NCI-H2227 (cell line): ENCODE results near the gene MBNL3.
"Not testable (repeated sequence)": the region's sequence is repeated elsewhere in the genome, so short reads cannot be mapped to it uniquely, and the experiment has no call there.

Experiments used
- DNase-seq: peaks from one replicate; lab custom pipeline; 2025; ENCODE audit not compliant: unreplicated experiment; lab: John Stamatoyannopoulos, UW

Gene MBNL3

DNA sequence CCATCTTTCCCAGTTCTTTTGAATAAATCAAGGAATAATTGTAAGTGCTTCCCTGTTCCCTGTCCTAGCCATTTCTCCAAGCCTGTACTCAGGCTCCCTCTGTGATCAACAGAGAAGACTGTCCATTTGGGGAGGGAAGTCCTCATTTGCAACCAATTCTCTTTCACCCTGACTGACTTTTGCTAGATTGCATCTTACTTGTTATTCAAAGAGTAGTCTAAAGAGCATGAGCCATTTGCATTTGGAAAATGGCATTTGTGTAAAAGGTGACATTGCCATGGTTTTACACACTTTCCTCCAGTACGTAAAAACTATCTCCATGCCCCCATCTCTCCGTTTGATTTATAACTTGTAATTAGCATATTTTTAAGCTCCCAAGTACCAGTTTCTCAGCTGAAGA, 110.6 kb downstream of the MBNL3 start:
- DNase-seq: no peak

DNA sequence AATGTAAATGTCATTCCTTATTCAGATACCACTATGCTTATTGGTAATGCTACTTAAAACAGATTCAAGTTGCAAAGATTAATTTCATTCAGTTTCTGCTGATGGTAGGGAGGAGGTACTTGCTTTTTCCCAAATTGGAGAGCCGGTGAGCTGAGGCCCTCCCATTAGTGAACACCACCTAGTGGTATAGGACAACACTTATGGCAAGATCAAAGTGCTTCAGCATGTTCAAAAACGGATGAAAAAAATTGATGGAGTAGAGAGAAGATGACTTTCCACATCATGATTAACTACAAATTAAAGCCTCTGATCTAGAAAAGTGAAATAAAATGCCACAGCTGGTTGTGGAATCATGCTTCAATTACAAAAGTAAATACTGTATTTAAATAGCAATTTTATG, 112.9 kb downstream of the MBNL3 start:
- no peak for DNase-seq

DNA sequence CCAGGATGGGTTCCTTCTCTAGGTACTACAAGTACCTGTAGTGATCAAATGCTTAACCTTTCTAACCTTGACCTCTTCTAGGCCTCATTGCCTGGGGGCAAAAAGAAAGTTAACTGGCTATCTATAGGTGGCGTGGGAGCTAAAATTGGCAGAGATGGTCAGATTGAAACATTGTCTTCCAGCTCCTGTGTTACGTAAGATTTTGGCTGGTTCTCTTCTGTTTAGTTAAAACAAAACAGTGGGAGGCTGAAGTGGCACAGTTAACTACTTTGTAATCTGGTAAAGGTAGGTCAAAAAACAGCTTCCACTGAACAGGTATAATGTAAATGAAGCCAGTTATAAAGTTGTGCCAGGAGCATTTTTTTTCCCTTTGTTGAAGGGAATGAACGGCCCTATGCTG, 115.2 kb downstream of the MBNL3 start:
- no peak for DNase-seq

GRCh38 chrX:132369617-132370326, 119.1 kb downstream of the MBNL3 start:
- no peak for DNase-seq

- no peak for DNase-seq
Measured at GRCh38 chrX:132367984-132368383, 120.9 kb downstream of the MBNL3 start.

GRCh38 chrX:132367314-132367713, 121.5 kb downstream of the MBNL3 start:
- no peak for DNase-seq

DNA sequence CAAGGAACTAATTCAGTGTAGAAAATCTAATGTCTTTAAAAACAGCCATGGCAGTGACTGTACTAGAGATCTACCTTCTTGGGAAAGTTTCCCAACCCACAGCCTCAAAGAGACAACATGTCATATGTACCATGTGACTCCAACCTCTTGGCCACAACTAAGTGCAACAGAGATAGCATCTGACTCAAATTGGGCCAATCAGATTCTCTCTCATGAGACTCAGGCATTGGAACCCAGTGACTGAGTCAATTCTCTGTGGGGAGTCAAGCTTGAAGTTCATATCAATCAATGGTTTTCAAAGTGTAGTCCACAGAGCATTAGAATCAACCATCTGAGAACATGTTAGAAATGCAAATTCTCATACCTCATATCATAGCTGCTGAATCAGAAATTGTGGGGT, 123.3 kb downstream of the MBNL3 start:
- no peak for DNase-seq

DNA sequence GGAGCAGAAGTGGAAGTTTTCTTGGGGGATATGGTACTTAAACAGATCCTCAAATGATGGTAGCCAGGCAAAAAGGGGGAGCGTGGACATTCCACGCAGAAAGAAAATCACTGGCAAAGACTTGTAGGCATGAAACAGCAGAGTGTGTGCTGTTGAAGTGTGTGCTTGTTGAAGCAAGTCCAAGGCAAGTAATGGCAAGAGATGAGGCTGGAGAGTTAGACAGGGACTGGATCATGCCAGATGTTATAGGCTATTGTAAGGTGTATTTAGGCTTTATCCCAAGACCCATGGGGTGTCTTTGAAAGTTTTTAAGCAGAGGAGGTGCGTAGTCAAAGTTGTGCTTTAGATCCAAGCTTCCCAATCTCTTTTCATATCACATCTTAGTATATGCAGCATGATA, 124.5 kb downstream of the MBNL3 start:
- DNase-seq: no peak

DNA sequence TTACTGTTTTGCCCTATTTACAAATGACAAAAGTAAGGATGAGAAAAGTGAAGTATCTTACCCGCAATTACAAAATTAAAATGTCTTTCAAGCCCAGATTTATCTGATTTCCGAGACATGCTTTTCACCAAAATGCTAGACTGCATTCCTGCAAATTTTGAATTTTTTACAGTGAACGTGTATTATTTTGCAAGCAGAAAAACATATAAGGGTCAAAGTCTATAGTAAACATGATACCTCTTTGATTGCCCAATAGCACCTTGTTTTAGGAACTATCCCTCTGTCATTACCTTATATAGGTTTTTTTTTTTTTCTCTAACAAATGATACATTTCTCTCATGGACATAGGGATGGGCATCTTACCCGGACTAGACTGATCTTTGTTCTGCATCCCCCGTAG, 135.4 kb downstream of the MBNL3 start:
- no peak for DNase-seq

- DNase-seq: no peak
Measured at GRCh38 chrX:132336172-132336571, 152.7 kb downstream of the MBNL3 start.

GRCh38 chrX:132333351-132333750, 155.5 kb downstream of the MBNL3 start:
- no peak for DNase-seq

GRCh38 chrX:132331532-132331931, 157.3 kb downstream of the MBNL3 start:
- DNase-seq: no peak

- DNase-seq: no peak
Measured at GRCh38 chrX:132331000-132331399, 157.8 kb downstream of the MBNL3 start.

- DNase-seq: no peak
Measured at GRCh38 chrX:132330156-132330729, 158.6 kb downstream of the MBNL3 start.

DNA sequence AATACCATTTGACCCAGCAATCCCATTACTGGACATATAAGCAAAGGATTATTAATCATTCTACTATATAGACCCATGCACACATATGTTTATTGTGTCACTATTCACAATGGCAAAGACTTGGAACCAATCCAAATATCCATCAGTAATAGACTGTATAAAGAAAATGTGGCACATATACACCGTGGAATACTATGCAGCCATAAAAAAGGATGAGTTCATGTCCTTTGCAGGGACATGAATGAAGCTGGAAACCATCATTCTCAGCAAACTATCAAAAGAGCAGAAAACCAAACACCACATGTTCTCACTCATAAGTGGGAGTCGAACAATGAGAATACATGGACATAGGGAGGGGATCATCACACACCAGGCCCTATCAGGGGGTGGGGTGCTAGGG, 161.9 kb downstream of the MBNL3 start:
- not testable (repeated sequence) for DNase-seq
